ENCODE data around the gene SFRP4. TPM values are rescaled to one million over a fixed set of nuclear protein-coding genes. Genes with fewer than 3 reads are reported as not detected.

SFRP4 gene
- total RNA-seq, 1 experiment from 2014 or later: not detected

DNA sequence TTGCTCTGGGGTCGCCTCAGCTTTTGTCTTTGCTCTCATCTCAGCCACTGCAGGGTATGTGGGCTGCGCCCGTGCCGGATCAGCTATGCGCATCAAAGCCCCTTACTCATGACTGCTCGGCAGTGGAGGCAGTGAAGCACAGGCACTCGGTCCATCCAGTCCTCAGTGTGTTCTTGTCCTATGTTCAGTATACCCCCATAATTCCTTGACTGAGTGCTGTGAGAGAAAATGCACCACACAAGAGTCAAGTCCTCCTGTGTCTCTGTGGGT is 31.3 kb upstream of the SFRP4 start:
- no peaks in the 10 kb centered on the region for H3K23me2 ChIP-seq (ENCODE audit: insufficient read length, low read depth, low read length, poor library complexity, severe bottlenecking)
- no peaks in the 10 kb centered on the region for H3K4me1 ChIP-seq (ENCODE audit: insufficient read depth, low read length)
- no peak for DNase-seq
- no peaks in the 10 kb centered on the region for H3K27me3 ChIP-seq (ENCODE audit: insufficient read depth, low read length)
- no peaks in the 10 kb centered on the region for H3K79me2 ChIP-seq (ENCODE audit: insufficient read depth, low read length)
- no peak overlapping the region for H4K5ac ChIP-seq (ENCODE audit: insufficient read length, low read depth, low read length)
- H3K9me3 ChIP-seq (ENCODE audit: control insufficient read depth, low read depth, low read length): no peaks in the 10 kb centered on the region
- Mint-ChIP-seq H3K9me3 (no peaks in the 10 kb centered on the region), H3K27me3 (ENCODE audit: low read depth) (no peaks in the 10 kb centered on the region), H3K36me3 (ENCODE audit: insufficient read depth in 1 of 3, low read depth in 3 of 3) (no peaks in the 10 kb centered on the region), H3K4me3 (no peak overlapping the region), H3K4me1 (peaks cover 11 to 12% of the 10 kb centered on the region in 2 experiments), H3K27ac (no peak overlapping the region)
- H3K9ac ChIP-seq (ENCODE audit: extremely low read depth, insufficient read length, low read length): no peak overlapping the region
- H3K14ac ChIP-seq (ENCODE audit: insufficient read depth, low read length): no peak overlapping the region
- TF ChIP-seq, protein P1, sequence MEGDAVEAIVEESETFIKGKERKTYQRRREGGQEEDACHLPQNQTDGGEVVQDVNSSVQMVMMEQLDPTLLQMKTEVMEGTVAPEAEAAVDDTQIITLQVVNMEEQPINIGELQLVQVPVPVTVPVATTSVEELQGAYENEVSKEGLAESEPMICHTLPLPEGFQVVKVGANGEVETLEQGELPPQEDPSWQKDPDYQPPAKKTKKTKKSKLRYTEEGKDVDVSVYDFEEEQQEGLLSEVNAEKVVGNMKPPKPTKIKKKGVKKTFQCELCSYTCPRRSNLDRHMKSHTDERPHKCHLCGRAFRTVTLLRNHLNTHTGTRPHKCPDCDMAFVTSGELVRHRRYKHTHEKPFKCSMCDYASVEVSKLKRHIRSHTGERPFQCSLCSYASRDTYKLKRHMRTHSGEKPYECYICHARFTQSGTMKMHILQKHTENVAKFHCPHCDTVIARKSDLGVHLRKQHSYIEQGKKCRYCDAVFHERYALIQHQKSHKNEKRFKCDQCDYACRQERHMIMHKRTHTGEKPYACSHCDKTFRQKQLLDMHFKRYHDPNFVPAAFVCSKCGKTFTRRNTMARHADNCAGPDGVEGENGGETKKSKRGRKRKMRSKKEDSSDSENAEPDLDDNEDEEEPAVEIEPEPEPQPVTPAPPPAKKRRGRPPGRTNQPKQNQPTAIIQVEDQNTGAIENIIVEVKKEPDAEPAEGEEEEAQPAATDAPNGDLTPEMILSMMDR (conservative IDR thresholded peaks at IDR 0.05): no peak
- no peak overlapping the region for H3K4me2 ChIP-seq (ENCODE audit: insufficient read depth, insufficient read length, low read length)
- H2BK20ac ChIP-seq (ENCODE audit: low read depth, low read length, poor library complexity, severe bottlenecking): no peak overlapping the region
- no peak overlapping the region for H2BK120ac ChIP-seq (ENCODE audit: low read depth, low read length, poor library complexity, severe bottlenecking)
- H3K18ac ChIP-seq (ENCODE audit: insufficient read length, low read depth, low read length): no peak overlapping the region
- no peak overlapping the region for H3K56ac ChIP-seq (ENCODE audit: insufficient read length, low read depth, low read length)
- no peak overlapping the region for H2BK15ac ChIP-seq (ENCODE audit: low read depth, low read length)
- no peaks in the 10 kb centered on the region for H3K79me1 ChIP-seq (ENCODE audit: insufficient read depth, low read depth, low read length, poor library complexity, severe bottlenecking)
- H4K8ac ChIP-seq (replicated peaks; ENCODE audit: insufficient read length, low read depth, low read length): no peak overlapping the region
- no peak overlapping the region for H3K4ac ChIP-seq (ENCODE audit: low read depth, low read length)
- no peak overlapping the region for H4K91ac ChIP-seq (ENCODE audit: insufficient read length, low read depth, low read length)
- H3T11ph ChIP-seq (ENCODE audit: low read length): no peak overlapping the region
- H2BK5ac ChIP-seq (ENCODE audit: insufficient read length, low read length): no peak overlapping the region
- H3K23ac ChIP-seq (ENCODE audit: insufficient read length, low read depth, low read length): no peak overlapping the region
- H2AFZ ChIP-seq (ENCODE audit: low read length): no peak overlapping the region
- no peak overlapping the region for H3K27ac ChIP-seq (ENCODE audit: insufficient read length, low read depth, low read length)
- no peak overlapping the region for H2AK5ac ChIP-seq (ENCODE audit: insufficient read length, low read length)
- no peak overlapping the region for H2BK12ac ChIP-seq (ENCODE audit: insufficient read length, low read depth, low read length)
- no CpG with 5 or more reads among the region's 7 CpGs for WGBS (ENCODE audit: extremely low coverage, insufficient read length, low lambda C conversion rate)
- H4K20me1 ChIP-seq (ENCODE audit: control insufficient read depth, insufficient read depth, insufficient read length): no peaks in the 10 kb centered on the region
